ENCODE measurements around the gene CRABP2. TPM values are rescaled to one million over a fixed set of nuclear protein-coding genes. Genes with fewer than 3 reads are reported as not detected.
A peak's percentile ranks its signal among the peaks of the same experiment; 100 is the strongest.

Gene CRABP2
- total and polyA plus RNA-seq, 2 of the 13 experiments (the other 11 are each of a cell fraction or from before 2014, with no cell fraction given), result 0.40 to 0.60 TPM

GRCh38 chr1:156749419-156750118 is 44.2 kb upstream of the CRABP2 start (continued):
- TF ChIP-seq ZMYM4 (CRISPR knock-in tag; IDR thresholded peaks at IDR 0.05), result 0 out of 2 replicates have a peak, but pooled peaks have one; percentile 20
- TF ChIP-seq KAT7 (CRISPR knock-in tag; IDR thresholded peaks at IDR 0.05; ENCODE audit: borderline replicate concordance), result no peak
- peak; percentile 91 for TF ChIP-seq TEAD3 (CRISPR knock-in tag; optimal IDR thresholded peaks at IDR 0.05; ENCODE audit: borderline replicate concordance)
- TF ChIP-seq HMGXB3 (CRISPR knock-in tag; IDR thresholded peaks at IDR 0.05; ENCODE audit: borderline replicate concordance), result no peak; the same call in 1 of the 2 replicates
- TF ChIP-seq HOXA9 (CRISPR knock-in tag; IDR thresholded peaks at IDR 0.05; ENCODE audit: borderline replicate concordance), result no peak
- TF ChIP-seq ZNF484 (CRISPR knock-in tag; IDR thresholded peaks at IDR 0.05; ENCODE audit: borderline replicate concordance, low read depth), result no peak
- no peak for TF ChIP-seq ZNF362 (CRISPR knock-in tag; IDR thresholded peaks at IDR 0.05; ENCODE audit: borderline replicate concordance)
- TF ChIP-seq ZNF10 (CRISPR knock-in tag; IDR thresholded peaks at IDR 0.05; ENCODE audit: borderline replicate concordance, low read depth), result no peak
- TF ChIP-seq DNMT1 (CRISPR knock-in tag; IDR thresholded peaks at IDR 0.05), result no peak
- TF ChIP-seq ZNF674 (CRISPR knock-in tag; IDR thresholded peaks at IDR 0.05; ENCODE audit: low read depth), result no peak
- TF ChIP-seq IKZF4 (CRISPR knock-in tag; IDR thresholded peaks at IDR 0.05; ENCODE audit: borderline replicate concordance, low read depth, not compliant biosample characterization), result no peak
- no peak for TF ChIP-seq TARDBP (CRISPR knock-in tag; IDR thresholded peaks at IDR 0.05)
- no peak for TF ChIP-seq SNRNP70 (IDR thresholded peaks at IDR 0.05; ENCODE audit: low read depth, low read length)
- TF ChIP-seq, protein P1, sequence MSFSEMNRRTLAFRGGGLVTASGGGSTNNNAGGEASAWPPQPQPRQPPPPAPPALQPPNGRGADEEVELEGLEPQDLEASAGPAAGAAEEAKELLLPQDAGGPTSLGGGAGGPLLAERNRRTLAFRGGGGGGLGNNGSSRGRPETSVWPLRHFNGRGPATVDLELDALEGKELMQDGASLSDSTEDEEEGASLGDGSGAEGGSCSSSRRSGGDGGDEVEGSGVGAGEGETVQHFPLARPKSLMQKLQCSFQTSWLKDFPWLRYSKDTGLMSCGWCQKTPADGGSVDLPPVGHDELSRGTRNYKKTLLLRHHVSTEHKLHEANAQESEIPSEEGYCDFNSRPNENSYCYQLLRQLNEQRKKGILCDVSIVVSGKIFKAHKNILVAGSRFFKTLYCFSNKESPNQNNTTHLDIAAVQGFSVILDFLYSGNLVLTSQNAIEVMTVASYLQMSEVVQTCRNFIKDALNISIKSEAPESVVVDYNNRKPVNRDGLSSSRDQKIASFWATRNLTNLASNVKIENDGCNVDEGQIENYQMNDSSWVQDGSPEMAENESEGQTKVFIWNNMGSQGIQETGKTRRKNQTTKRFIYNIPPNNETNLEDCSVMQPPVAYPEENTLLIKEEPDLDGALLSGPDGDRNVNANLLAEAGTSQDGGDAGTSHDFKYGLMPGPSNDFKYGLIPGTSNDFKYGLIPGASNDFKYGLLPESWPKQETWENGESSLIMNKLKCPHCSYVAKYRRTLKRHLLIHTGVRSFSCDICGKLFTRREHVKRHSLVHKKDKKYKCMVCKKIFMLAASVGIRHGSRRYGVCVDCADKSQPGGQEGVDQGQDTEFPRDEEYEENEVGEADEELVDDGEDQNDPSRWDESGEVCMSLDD (CRISPR knock-in tag; IDR thresholded peaks at IDR 0.05; ENCODE audit: borderline replicate concordance), result peak; percentile 33; the same call in 1 of the 2 replicates
- no peak for TF ChIP-seq ZKSCAN1 (IDR thresholded peaks at IDR 0.05; ENCODE audit: low read length)
- no peak for TF ChIP-seq ARNT2 (CRISPR knock-in tag; IDR thresholded peaks at IDR 0.05; ENCODE audit: low read depth)
- TF ChIP-seq, protein P2, sequence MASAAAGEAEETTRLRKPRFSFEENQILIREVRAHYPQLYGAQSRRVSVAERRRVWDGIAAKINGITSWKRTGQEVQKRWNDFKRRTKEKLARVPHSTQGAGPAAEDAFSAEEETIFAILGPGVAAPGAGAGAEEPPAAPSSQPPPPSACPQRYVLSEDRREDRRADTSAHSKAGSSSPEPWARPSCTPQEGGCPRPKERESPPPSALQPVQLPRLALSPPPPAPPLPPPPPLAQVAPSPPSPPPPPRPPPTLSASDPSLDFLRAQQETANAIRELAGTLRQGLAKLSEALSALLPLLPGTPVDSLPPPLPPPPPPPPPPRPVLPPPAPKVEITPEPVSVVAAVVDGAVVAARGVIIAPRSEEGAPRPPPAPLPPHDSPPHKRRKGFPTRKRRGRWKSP (CRISPR knock-in tag; IDR thresholded peaks at IDR 0.05), result no peak
- no peak for TF ChIP-seq MBD4 (IDR thresholded peaks at IDR 0.05; ENCODE audit: borderline replicate concordance, low read length)
- no peak for TF ChIP-seq ATF1 (CRISPR knock-in tag; IDR thresholded peaks at IDR 0.05)
- TF ChIP-seq RORA (CRISPR knock-in tag; IDR thresholded peaks at IDR 0.05), result no peak
